PC-3 (cell line): Measurements from ENCODE around the gene USP40. TPM values are rescaled to one million over a fixed set of nuclear protein-coding genes. Genes with fewer than 3 reads are reported as not detected.

Experiments
- ATAC-seq: fragments of 200-7000 bp; cut with Tn5 transposase; 2 replicates; pipeline ENCODE4 v1.9.1; 2020; ENCODE audit warnings: mild to moderate bottlenecking, moderate library complexity
- BruUV-seq: library from RNA; stranded (reverse); fragments of 400-500 nt; replicated peaks from 2 replicates; lab custom pipeline; 2021; lab: Mats Ljungman, UMichigan
- CTCF ChIA-PET: fragments of 300-600 bp; sonication (Branson Sonifier 250); formaldehyde crosslinking; loops from one replicate; lab custom pipeline; 2022; ENCODE audit warnings: antibody characterized with exemption; lab: Charles Lee
- POLR2A ChIA-PET: fragments of 300-600 bp; sonication (Branson Sonifier 250); formaldehyde crosslinking; loops from one replicate; lab custom pipeline; 2022; ENCODE audit warnings: antibody characterized with exemption; ENCODE audit not compliant: unreplicated experiment; lab: Charles Lee
- DNase-seq: peaks from one replicate; pipeline ENCODE4 v3.0.0-alpha.2; 2015
- H2AFZ ChIP-seq: fragments of 300-600 bp; sonication (generic); 2 replicates; pipeline ENCODE4 v1.6.0; 2016; ENCODE audit warnings: antibody characterized with exemption, low read length
- H3F3A ChIP-seq: fragments of 300-600 bp; sonication (generic); one replicate; pipeline ENCODE4 v1.6.0; 2017; ENCODE audit warnings: antibody characterized with exemption, low read length, control low read depth, mild to moderate bottlenecking; ENCODE audit not compliant: unreplicated experiment
- H3K27ac ChIP-seq: fragments of 300-600 bp; sonication (generic); 2 replicates; pipeline ENCODE4 v1.5.1; 2016; ENCODE audit warnings: mild to moderate bottlenecking, low read length
- H3K27me3 ChIP-seq: fragments of 300-600 bp; sonication (generic); 2 replicates; pipeline ENCODE4 v1.6.1; 2016; ENCODE audit warnings: low read length, mixed read lengths
- H3K36me3 ChIP-seq: fragments of 300-600 bp; sonication (generic); 2 replicates; pipeline ENCODE4 v1.6.1; 2016; ENCODE audit warnings: low read depth, mixed run types, low read length, mixed read lengths
- H3K4me1 ChIP-seq: fragments of 300-600 bp; sonication (generic); 2 replicates; pipeline ENCODE4 v1.5.1; 2016; ENCODE audit warnings: low read length; ENCODE audit not compliant: insufficient read depth
- H3K4me2 ChIP-seq: fragments of 300-600 bp; sonication (generic); 2 replicates; pipeline ENCODE4 v1.6.0; 2016; ENCODE audit warnings: low read length
- H3K4me3 ChIP-seq: fragments of 300-600 bp; sonication (generic); 2 replicates; pipeline ENCODE4 v1.5.1; 2016; ENCODE audit warnings: mild to moderate bottlenecking, low read length, mixed read lengths
- H3K79me2 ChIP-seq: fragments of 300-600 bp; sonication (generic); 2 replicates; pipeline ENCODE4 v1.6.1; 2017; ENCODE audit warnings: low read length, mixed read lengths
- H3K9ac ChIP-seq: fragments of 300-600 bp; sonication (generic); 2 replicates; pipeline ENCODE4 v1.6.0; 2016; ENCODE audit warnings: mild to moderate bottlenecking, low read length
- H3K9me2 ChIP-seq: fragments of 300-600 bp; sonication (generic); replicated peaks from 2 replicates; pipeline ENCODE4 v1.6.1; 2016; ENCODE audit warnings: mixed run types, low read length, mixed read lengths
- H3K9me3 ChIP-seq: fragments of 300-600 bp; sonication (generic); 2 replicates; pipeline ENCODE4 v1.6.1; 2016; ENCODE audit warnings: low read length, mixed read lengths
- H4K20me1 ChIP-seq: fragments of 300-600 bp; sonication (generic); 2 replicates; pipeline ENCODE4 v1.6.1; 2016; ENCODE audit warnings: low read length, mixed read lengths
- CTCF ChIP-seq: fragments of 300-600 bp; sonication (generic); conservative IDR thresholded peaks from 2 replicates; pipeline ENCODE4 v1.5.1; 2017; ENCODE audit warnings: antibody characterized with exemption, low read depth, mild to moderate bottlenecking, low read length
- EZH2 ChIP-seq: fragments of 300-600 bp; sonication (generic); IDR thresholded peaks from one replicate; pipeline ENCODE4 v1.6.1; 2017; ENCODE audit warnings: antibody characterized with exemption, mild to moderate bottlenecking, low read length; ENCODE audit not compliant: unreplicated experiment
- EZH2phosphoT487 ChIP-seq: fragments of 300-600 bp; sonication (generic); IDR thresholded peaks from 2 replicates; pipeline ENCODE4 v1.6.1; 2018; ENCODE audit warnings: mild to moderate bottlenecking, antibody characterized with exemption, low read length, borderline replicate concordance
- intact Hi-C: fragments of 100-400 bp; cut with micrococcal nuclease; formaldehyde crosslinking; loops from 2 replicates; pipeline ENCODE4 v1.9.0; 2023
- total RNA-seq: library from RNA; depleted of rRNA; stranded (reverse); fragments of >200 nt; gene quantifications from 2 replicates; pipeline ENCODE4 v1.2.3, GENCODE V29; 2014

The USP40 gene
- total RNA-seq, 1 experiment from 2014 or later: 32.1 TPM

- no peaks in the 10 kb centered on the region for H3F3A ChIP-seq
- BruUV-seq: no TSS peak
- H3K4me1 ChIP-seq: peaks cover 45% of the 10 kb centered on the region
- no peaks in the 10 kb centered on the region for H3K9me3 ChIP-seq
- H3K9ac ChIP-seq: peak overlapping the region; percentile 54
- peak overlapping the region; percentile 23; the same call in 1 of the 2 replicates for H3K4me3 ChIP-seq
- CTCF ChIA-PET: interaction anchor here (1.3 kb wide), 1 partner anchor 352 kb away, joined by 15 read pairs; no protein-coding TSS in a partner anchor
- H3K27ac ChIP-seq: peak overlapping the region; percentile 77
- H3K36me3 ChIP-seq: peaks cover 23% of the 10 kb centered on the region
- H3K27me3 ChIP-seq: no peaks in the 10 kb centered on the region
- H3K9me2 ChIP-seq: no peaks in the 10 kb centered on the region
- DNase-seq: peak; percentile 76
- intact Hi-C loops: loop anchor here (1.0 to 10.0 kb wide), 6 partner anchors 32 to 444 kb away; partner anchors contain the start of genes HJURP and USP40
- H3K4me2 ChIP-seq: peak overlapping the region; percentile 64
- POLR2A ChIA-PET: interaction anchor here (1.2 kb wide), 1 partner anchor 86 kb away, joined by 12 read pairs; the partner anchor contains the start of gene USP40
- no peaks in the 10 kb centered on the region for H4K20me1 ChIP-seq
- ATAC-seq: peak; percentile 70
- no peaks in the 10 kb centered on the region for H3K79me2 ChIP-seq
- peak overlapping the region; percentile 60 for H2AFZ ChIP-seq
- peak; percentile 57 for TF ChIP-seq CTCF
- no peak for TF ChIP-seq EZH2phosphoT487
Observed at GRCh38 chr2:233480490-233481202, 85.9 kb downstream of the USP40 start.

GRCh38 chr2:233479616-233480489 is 86.7 kb downstream of the USP40 start:
- Histone ChIP-seq H3K36me3 (peaks cover 17% of the 10 kb centered on the region), H4K20me1 (no peaks in the 10 kb centered on the region), H3K4me3 (no peak overlapping the region), H3K9me3 (no peaks in the 10 kb centered on the region), H3K9me2 (no peaks in the 10 kb centered on the region), H3F3A (no peaks in the 10 kb centered on the region), H3K4me2 (0 out of 2 replicates have a peak overlapping the region, but pooled peaks have one; percentile 64), H2AFZ (no peak overlapping the region), H3K27ac (peak overlapping the region; percentile 77), H3K9ac (peak overlapping the region; percentile 53; the same call in 1 of the 2 replicates), H3K27me3 (no peaks in the 10 kb centered on the region), H3K79me2 (no peaks in the 10 kb centered on the region), H3K4me1 (peaks cover 39% of the 10 kb centered on the region)
- ATAC-seq (no peak), DNase-seq (no peak)
- intact Hi-C loops: loop anchor here (2.0 to 10.0 kb wide), 4 partner anchors 31 to 445 kb away; partner anchors contain the start of gene HJURP
- POLR2A ChIA-PET: no interaction called here
- CTCF ChIA-PET: interaction anchor here (0.5 kb wide), 1 partner anchor 47 kb away, joined by 4 read pairs; no protein-coding TSS in a partner anchor
- TF ChIP-seq EZH2 (no peak), EZH2phosphoT487 (no peak), CTCF (no peak)
- no TSS peak for BruUV-seq
